ENCODE results near the gene DLGAP4.

DNA sequence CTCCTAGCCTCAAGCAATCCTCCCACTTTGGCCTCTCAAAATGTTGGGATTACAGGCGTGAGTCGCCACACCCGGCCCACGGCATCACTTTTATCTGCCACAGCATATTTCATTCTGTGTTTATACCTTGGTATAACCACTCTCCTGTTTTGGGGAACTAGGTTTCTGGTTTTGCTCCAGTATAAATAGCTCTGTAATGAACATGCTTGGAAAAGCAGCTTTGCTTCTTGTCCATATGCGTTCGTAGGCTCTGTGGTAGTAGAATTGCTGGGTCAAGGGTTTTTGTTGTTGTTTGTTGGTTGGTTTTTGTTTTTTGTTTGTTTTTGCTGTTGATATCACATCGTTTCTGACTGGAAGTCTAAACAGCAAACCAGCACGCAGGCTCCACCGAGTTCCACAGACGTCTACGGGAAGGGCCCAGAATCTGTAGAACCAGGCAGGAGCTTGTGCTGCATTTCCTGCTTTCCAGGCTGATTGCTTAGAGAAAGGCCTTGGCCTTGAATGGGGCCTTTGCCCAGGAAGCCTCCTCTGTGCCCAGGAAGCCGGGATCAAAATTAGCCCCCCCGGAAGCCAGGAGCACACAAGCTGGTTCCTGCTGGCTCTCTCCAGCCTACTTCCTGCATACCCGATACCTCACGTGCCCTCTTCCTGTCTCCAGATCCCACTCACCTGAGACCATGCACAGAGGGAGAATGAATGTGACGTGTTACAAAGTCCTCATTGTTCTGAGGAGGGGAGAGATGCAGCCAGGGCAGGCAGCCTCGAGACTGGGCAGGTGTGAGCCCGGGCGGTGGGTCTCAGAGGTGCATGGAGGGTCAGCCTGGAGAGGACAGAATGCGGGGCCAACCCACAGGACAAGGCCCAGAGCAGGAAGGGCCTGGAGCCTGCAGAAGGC, 35.1 kb upstream of the DLGAP4 start:
- TF ChIP-seq, protein P1, sequence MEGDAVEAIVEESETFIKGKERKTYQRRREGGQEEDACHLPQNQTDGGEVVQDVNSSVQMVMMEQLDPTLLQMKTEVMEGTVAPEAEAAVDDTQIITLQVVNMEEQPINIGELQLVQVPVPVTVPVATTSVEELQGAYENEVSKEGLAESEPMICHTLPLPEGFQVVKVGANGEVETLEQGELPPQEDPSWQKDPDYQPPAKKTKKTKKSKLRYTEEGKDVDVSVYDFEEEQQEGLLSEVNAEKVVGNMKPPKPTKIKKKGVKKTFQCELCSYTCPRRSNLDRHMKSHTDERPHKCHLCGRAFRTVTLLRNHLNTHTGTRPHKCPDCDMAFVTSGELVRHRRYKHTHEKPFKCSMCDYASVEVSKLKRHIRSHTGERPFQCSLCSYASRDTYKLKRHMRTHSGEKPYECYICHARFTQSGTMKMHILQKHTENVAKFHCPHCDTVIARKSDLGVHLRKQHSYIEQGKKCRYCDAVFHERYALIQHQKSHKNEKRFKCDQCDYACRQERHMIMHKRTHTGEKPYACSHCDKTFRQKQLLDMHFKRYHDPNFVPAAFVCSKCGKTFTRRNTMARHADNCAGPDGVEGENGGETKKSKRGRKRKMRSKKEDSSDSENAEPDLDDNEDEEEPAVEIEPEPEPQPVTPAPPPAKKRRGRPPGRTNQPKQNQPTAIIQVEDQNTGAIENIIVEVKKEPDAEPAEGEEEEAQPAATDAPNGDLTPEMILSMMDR (IDR thresholded peaks at IDR 0.05; ENCODE audit: insufficient read depth, low read length, poor library complexity, severe bottlenecking), result no peak
- no peak for TF ChIP-seq EZH2phosphoT487 (conservative IDR thresholded peaks at IDR 0.05; ENCODE audit: low read length)
